Immature natural killer cell (primary cell): ENCODE data around the gene SPATA31A3. TPM values are rescaled to one million over a fixed set of nuclear protein-coding genes. Genes with fewer than 3 reads are reported as not detected.
"Not testable (repeated sequence)": the region's sequence is repeated elsewhere in the genome, so short reads cannot be mapped to it uniquely, and the experiment has no call there.

Experiments used
- DNase-seq, 3 donors: peaks; one replicate each; pipeline ENCODE4 v3.0.0; 2022; ENCODE audit warnings: mixed read lengths in 1 of 3
- H3K27ac Mint-ChIP-seq, 6 donors: one replicate each; pipeline ENCODE4 v1.8.0; 2020; ENCODE audit warnings: mixed read lengths in 6 of 6, mild to moderate bottlenecking in 5 of 6, inconsistent platforms in 4 of 6, moderate library complexity in 3 of 6
- H3K27me3 Mint-ChIP-seq, 3 donors: one replicate each; pipeline ENCODE4 v1.8.0; 2020 to 2021; ENCODE audit warnings: low read depth in 3 of 3, mild to moderate bottlenecking in 3 of 3, mixed read lengths in 3 of 3, moderate library complexity in 3 of 3, inconsistent platforms in 1 of 3
- H3K36me3 Mint-ChIP-seq, 3 donors: one replicate each; pipeline ENCODE4 v1.8.0; 2020; ENCODE audit warnings: mixed read lengths in 3 of 3, inconsistent platforms in 2 of 3, mild to moderate bottlenecking in 2 of 3
- H3K4me1 Mint-ChIP-seq, 2 donors: one replicate each; pipeline ENCODE4 v1.8.0; 2020; ENCODE audit warnings: inconsistent platforms in 2 of 2, mild to moderate bottlenecking in 2 of 2, mixed read lengths in 2 of 2, moderate library complexity in 1 of 2
- H3K4me3 Mint-ChIP-seq, 5 donors: one replicate each; pipeline ENCODE4 v1.8.0; 2020; ENCODE audit warnings: mild to moderate bottlenecking in 5 of 5, mixed read lengths in 5 of 5, inconsistent platforms in 3 of 5, moderate library complexity in 3 of 5
- H3K9me3 Mint-ChIP-seq, 6 donors: one replicate each; pipeline ENCODE4 v1.8.0; 2020; ENCODE audit warnings: mild to moderate bottlenecking in 6 of 6, mixed read lengths in 6 of 6, inconsistent platforms in 4 of 6, moderate library complexity in 3 of 6
- polyA plus RNA-seq, 3 donors: library from polyadenylated mRNA; unstranded; fragments of 300-500 nt; fragmentation: Illumina TruSeq; gene quantifications; one replicate each; pipeline ENCODE4 v1.2.3, GENCODE V29; 2021

The SPATA31A3 gene
- polyA plus RNA-seq, result not detected

DNA sequence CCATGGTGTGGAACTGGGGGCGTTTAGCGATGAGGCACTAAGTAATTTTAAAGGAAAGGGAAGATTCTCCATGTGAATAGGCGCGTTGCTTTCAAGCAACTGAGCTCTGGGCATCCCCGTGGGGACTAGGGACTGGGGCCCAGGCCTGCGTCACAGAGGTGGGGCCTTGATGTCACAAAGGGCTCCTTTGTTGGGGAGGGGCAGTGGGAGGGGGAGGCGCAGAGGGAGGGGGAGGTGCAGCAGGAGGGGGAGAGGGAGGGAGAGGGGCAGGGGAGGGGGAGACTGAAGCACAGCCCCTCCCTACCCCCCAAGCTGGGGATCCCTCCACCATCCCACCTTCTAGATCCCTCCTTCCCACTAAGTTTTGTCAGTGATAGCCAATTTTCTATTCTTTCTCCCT lies at the start of gene SPATA31A3:
Gene SPATA31A3 (minus strand): TSS at position 101 of the 400 bp plus-strand sequence. CDS start 29 bp downstream, at position 72.
- H3K4me3 Mint-ChIP-seq, H3K27me3 Mint-ChIP-seq, H3K36me3 Mint-ChIP-seq, H3K9me3 Mint-ChIP-seq, DNase-seq, H3K27ac Mint-ChIP-seq, H3K4me1 Mint-ChIP-seq: not testable (repeated sequence)

DNA sequence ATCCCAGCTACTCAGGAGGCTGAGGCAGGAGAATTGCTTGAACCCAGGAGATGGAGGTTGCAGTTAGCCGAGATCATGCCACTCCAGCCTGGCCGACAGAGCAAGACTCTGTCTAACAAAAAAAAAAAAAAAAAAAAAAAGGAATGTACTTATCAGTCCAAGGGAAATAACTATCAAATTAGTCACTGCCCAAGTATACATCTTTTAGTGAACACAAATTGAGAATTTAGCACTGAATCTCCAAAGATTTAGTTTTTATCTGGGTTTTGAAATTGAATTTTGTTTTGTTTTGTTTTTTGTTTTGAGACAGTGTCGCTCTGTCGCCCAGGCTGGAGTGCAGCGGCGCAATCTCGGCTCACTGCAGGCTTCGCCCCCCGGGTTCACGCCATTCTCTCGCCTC lies 39.8 kb downstream of the SPATA31A3 start:
- H3K27ac Mint-ChIP-seq, H3K4me3 Mint-ChIP-seq, H3K4me1 Mint-ChIP-seq, H3K9me3 Mint-ChIP-seq, H3K36me3 Mint-ChIP-seq, H3K27me3 Mint-ChIP-seq, DNase-seq: not testable (repeated sequence)

GRCh38 chr9:66942400-66943155 lies 49.8 kb downstream of the SPATA31A3 start:
- H3K9me3 Mint-ChIP-seq, H3K27ac Mint-ChIP-seq, H3K4me3 Mint-ChIP-seq, DNase-seq, H3K27me3 Mint-ChIP-seq, H3K4me1 Mint-ChIP-seq, H3K36me3 Mint-ChIP-seq: not testable (repeated sequence)

- H3K27me3 Mint-ChIP-seq, DNase-seq, H3K36me3 Mint-ChIP-seq, H3K4me1 Mint-ChIP-seq, H3K9me3 Mint-ChIP-seq, H3K4me3 Mint-ChIP-seq, H3K27ac Mint-ChIP-seq: not testable (repeated sequence)
Measured at GRCh38 chr9:66939878-66940830, 52.2 kb downstream of the SPATA31A3 start.

GRCh38 chr9:66938322-66938721 lies 54.0 kb downstream of the SPATA31A3 start:
- DNase-seq, H3K27me3 Mint-ChIP-seq, H3K9me3 Mint-ChIP-seq, H3K4me3 Mint-ChIP-seq, H3K27ac Mint-ChIP-seq, H3K4me1 Mint-ChIP-seq, H3K36me3 Mint-ChIP-seq: not testable (repeated sequence)

- not testable (repeated sequence) for H3K27ac Mint-ChIP-seq, H3K4me3 Mint-ChIP-seq, DNase-seq, H3K27me3 Mint-ChIP-seq, H3K9me3 Mint-ChIP-seq, H3K36me3 Mint-ChIP-seq, H3K4me1 Mint-ChIP-seq
Measured at GRCh38 chr9:66937662-66938061, 54.7 kb downstream of the SPATA31A3 start.

Other genes starting within 250 kb of the SPATA31A3 start
- 1 to 10 TPM in 1 of 3 donors, under 1 TPM in 1, not detected in 1; 0.24 to 1.1 TPM for gene ZNF658, start 91.8 kb downstream of the SPATA31A3 start, polyA plus RNA-seq